Dendritic cell treated with granulocyte-macrophage colony-stimulating factor and Interleukin-4, amounts not matched to agents 40 ng/mL and 50 ng/mL, for 4 days (primary cell): ENCODE measurements around the gene OR2J1.
"Not testable (repeated sequence)": the region's sequence is repeated elsewhere in the genome, so short reads cannot be mapped to it uniquely, and the experiment has no call there.

Experiments
- H3K27ac Mint-ChIP-seq: one replicate; pipeline ENCODE4 v1.8.0; 2022; ENCODE audit warnings: mild to moderate bottlenecking, mixed read lengths
- H3K27me3 Mint-ChIP-seq: one replicate; pipeline ENCODE4 v1.8.0; 2022; ENCODE audit warnings: mild to moderate bottlenecking, mixed read lengths
- H3K36me3 Mint-ChIP-seq: one replicate; pipeline ENCODE4 v1.8.0; 2022; ENCODE audit warnings: low read depth, mixed read lengths
- H3K4me1 Mint-ChIP-seq: one replicate; pipeline ENCODE4 v1.8.0; 2022; ENCODE audit warnings: low read depth, mixed read lengths
- H3K4me3 Mint-ChIP-seq: one replicate; pipeline ENCODE4 v1.8.0; 2022; ENCODE audit warnings: mild to moderate bottlenecking, moderate library complexity, mixed read lengths
- H3K9me3 Mint-ChIP-seq: one replicate; pipeline ENCODE4 v1.8.0; 2022; ENCODE audit warnings: mixed read lengths
- intact Hi-C: fragments of 100-400 bp; cut with micrococcal nuclease; formaldehyde crosslinking; loops from one replicate; pipeline ENCODE4 v1.15.0; 2022

The OR2J1 gene

GRCh38 chr6:29131691-29132090 lies 32.4 kb downstream of the OR2J1 start:
- H3K27ac Mint-ChIP-seq = no peak overlapping the region
- H3K27me3 Mint-ChIP-seq = peaks cover 4% of the 10 kb centered on the region
- H3K9me3 Mint-ChIP-seq = no peaks in the 10 kb centered on the region
- intact Hi-C loops = no loop called here
- H3K4me1 Mint-ChIP-seq = no peaks in the 10 kb centered on the region
- H3K4me3 Mint-ChIP-seq = no peak overlapping the region
- no peaks in the 10 kb centered on the region for H3K36me3 Mint-ChIP-seq

GRCh38 chr6:29137724-29138123 lies 38.4 kb downstream of the OR2J1 start:
- H3K9me3 Mint-ChIP-seq = no peaks in the 10 kb centered on the region
- H3K4me1 Mint-ChIP-seq = no peaks in the 10 kb centered on the region
- H3K4me3 Mint-ChIP-seq = no peak overlapping the region
- H3K27ac Mint-ChIP-seq = no peak overlapping the region
- intact Hi-C loops = no loop called here
- H3K27me3 Mint-ChIP-seq = peaks cover 2% of the 10 kb centered on the region
- H3K36me3 Mint-ChIP-seq = no peaks in the 10 kb centered on the region

- Mint-ChIP-seq H3K4me3 (no peak overlapping the region), H3K9me3 (no peaks in the 10 kb centered on the region), H3K27ac (no peak overlapping the region), H3K4me1 (no peaks in the 10 kb centered on the region), H3K27me3 (no peaks in the 10 kb centered on the region), H3K36me3 (no peaks in the 10 kb centered on the region)
- intact Hi-C loops = no loop called here
These were observed 42.3 kb downstream of the OR2J1 start for GRCh38 chr6:29141606-29142005.

GRCh38 chr6:29142309-29142708 lies 43.0 kb downstream of the OR2J1 start:
- intact Hi-C loops = no loop called here
- Mint-ChIP-seq H3K36me3 (no peaks in the 10 kb centered on the region), H3K27ac (no peak overlapping the region), H3K4me3 (no peak overlapping the region), H3K9me3 (no peaks in the 10 kb centered on the region), H3K27me3 (no peaks in the 10 kb centered on the region), H3K4me1 (no peaks in the 10 kb centered on the region)

- H3K27ac Mint-ChIP-seq = no peak overlapping the region
- intact Hi-C loops = no loop called here
- no peaks in the 10 kb centered on the region for H3K4me1 Mint-ChIP-seq
- H3K36me3 Mint-ChIP-seq = no peaks in the 10 kb centered on the region
- H3K9me3 Mint-ChIP-seq = no peaks in the 10 kb centered on the region
- no peaks in the 10 kb centered on the region for H3K27me3 Mint-ChIP-seq
- no peak overlapping the region for H3K4me3 Mint-ChIP-seq
These were observed 46.9 kb downstream of the OR2J1 start for GRCh38 chr6:29146179-29146578.

- no peak overlapping the region for H3K4me3 Mint-ChIP-seq
- H3K9me3 Mint-ChIP-seq = no peaks in the 10 kb centered on the region
- H3K4me1 Mint-ChIP-seq = no peaks in the 10 kb centered on the region
- H3K27me3 Mint-ChIP-seq = no peaks in the 10 kb centered on the region
- no peaks in the 10 kb centered on the region for H3K36me3 Mint-ChIP-seq
- intact Hi-C loops = no loop called here
- H3K27ac Mint-ChIP-seq = no peak overlapping the region
These were observed 47.8 kb downstream of the OR2J1 start for GRCh38 chr6:29147074-29147473.

GRCh38 chr6:29149444-29149843 lies 50.2 kb downstream of the OR2J1 start:
- intact Hi-C loops, H3K4me1 Mint-ChIP-seq, H3K27ac Mint-ChIP-seq, H3K4me3 Mint-ChIP-seq, H3K36me3 Mint-ChIP-seq, H3K9me3 Mint-ChIP-seq, H3K27me3 Mint-ChIP-seq: not testable (repeated sequence)
